B cell (primary cell): ENCODE data around the gene MOSPD3.

Experiments
- CTCF ChIP-seq: fragments of 200-600 bp; IDR thresholded peaks from one replicate; pipeline ENCODE4 v1.8.0; 2022; ENCODE audit warnings: antibody characterized with exemption, mild to moderate bottlenecking
- EZH2 ChIP-seq: IDR thresholded peaks from 2 replicates; pipeline ENCODE4 v1.6.1; 2012; ENCODE audit warnings: borderline replicate concordance, low read depth, mild to moderate bottlenecking, moderate library complexity, low read length; ENCODE audit not compliant: insufficient read depth, poor library complexity, severe bottlenecking

DNA sequence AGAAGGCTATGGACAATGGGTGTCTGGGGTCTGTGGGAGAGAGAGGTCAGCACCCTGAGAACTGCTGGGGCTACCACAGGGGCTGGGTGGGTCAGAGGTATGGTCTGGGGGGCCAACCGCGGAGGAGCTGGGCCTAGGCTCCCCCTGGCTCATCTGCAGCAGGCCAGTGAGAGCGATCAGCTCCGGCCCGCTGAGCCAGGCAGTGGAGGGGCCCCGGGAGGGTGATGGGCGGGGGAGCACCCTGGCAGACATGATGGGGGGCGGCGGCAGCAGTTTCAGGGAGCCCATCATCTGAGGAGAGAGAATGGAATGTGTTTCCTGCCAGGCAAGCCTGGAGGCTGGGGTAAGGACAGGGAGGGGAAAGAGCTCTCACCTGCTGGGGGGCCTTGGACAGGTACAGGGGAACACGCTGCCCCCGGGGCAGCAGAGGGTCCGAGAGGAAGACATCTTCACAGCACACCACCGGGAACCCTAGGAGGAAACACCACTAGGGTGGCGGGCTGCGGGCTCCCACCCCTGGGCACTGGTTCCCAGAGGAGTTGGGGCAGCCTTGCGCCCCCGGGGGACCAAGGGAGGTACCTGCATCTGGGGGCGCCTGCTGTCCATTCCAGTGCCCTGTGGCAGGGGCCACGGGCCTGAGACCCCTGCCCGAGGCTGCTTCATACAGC, 39.9 kb upstream of the MOSPD3 start:
- TF ChIP-seq CTCF (no peak), EZH2 (no peak)
